ENCODE results near the gene LCLAT1. TPM values are rescaled to one million over a fixed set of nuclear protein-coding genes. Genes with fewer than 3 reads are reported as not detected.

Gene LCLAT1
- total RNA-seq, 1 experiment from 2014 or later: 36.0 TPM

GRCh38 chr2:30673127-30673526 is 226.1 kb downstream of the LCLAT1 start:
- ChIA-PET CTCF (no interaction called here), POLR2A (no interaction called here)
- H3K27me3 ChIP-seq (ENCODE audit: control insufficient read depth, insufficient read depth, low read length): peaks cover 2% of the 10 kb centered on the region; the same call in 1 of the 2 replicates
- no peak for DNase-seq (ENCODE audit: low read depth, low spot score)
- H3K27ac ChIP-seq (ENCODE audit: low read length): no peak overlapping the region
- ATAC-seq: no peak
- no peaks in the 10 kb centered on the region for H3K9me3 ChIP-seq (ENCODE audit: control insufficient read depth, insufficient read depth, low read depth, low read length)
- in situ Hi-C loops (cut with HindIII; ENCODE audit: low pct_unique_long_range_greater_than_20kb, low sequenced_read_pairs): no loop called here
- TF ChIP-seq SIN3A (IDR thresholded peaks at IDR 0.05; ENCODE audit: borderline replicate concordance, insufficient read depth, low read depth, low read length) (no peak), POLR2AphosphoS5 (IDR thresholded peaks at IDR 0.05; ENCODE audit: low read depth, low read length) (no peak)
- intact Hi-C loops (cut with micrococcal nuclease; ENCODE audit: unreplicated experiment): no loop called here
- BruUV-seq (replicated peaks): no TSS peak
- no peak overlapping the region for H3K4me3 ChIP-seq (ENCODE audit: low read depth in 2 of 2, low read length in 2 of 2)
- H3K4me1 ChIP-seq (ENCODE audit: control insufficient read depth, insufficient read depth, low read length): no peaks in the 10 kb centered on the region
- no peaks in the 10 kb centered on the region for H3K36me3 ChIP-seq (ENCODE audit: control insufficient read depth, insufficient read depth, low read length)

GRCh38 chr2:30675758-30676157 is 228.7 kb downstream of the LCLAT1 start:
- POLR2A ChIA-PET: no interaction called here
- BruUV-seq (replicated peaks): no TSS peak
- Histone ChIP-seq H3K36me3 (ENCODE audit: control insufficient read depth, insufficient read depth, low read length) (no peaks in the 10 kb centered on the region), H3K4me3 (ENCODE audit: low read depth in 2 of 2, low read length in 2 of 2) (no peak overlapping the region), H3K9me3 (ENCODE audit: control insufficient read depth, insufficient read depth, low read depth, low read length) (no peaks in the 10 kb centered on the region), H3K27ac (ENCODE audit: low read length) (no peak overlapping the region), H3K27me3 (ENCODE audit: control insufficient read depth, insufficient read depth, low read length) (peaks cover 2% of the 10 kb centered on the region; the same call in 1 of the 2 replicates), H3K4me1 (ENCODE audit: control insufficient read depth, insufficient read depth, low read length) (no peaks in the 10 kb centered on the region)
- ATAC-seq (no peak), DNase-seq (ENCODE audit: low read depth, low spot score) (no peak)
- in situ Hi-C loops (cut with HindIII; ENCODE audit: low pct_unique_long_range_greater_than_20kb, low sequenced_read_pairs): no loop called here
- CTCF ChIA-PET: no interaction called here
- TF ChIP-seq TCF7L2 (IDR thresholded peaks at IDR 0.05; ENCODE audit: low read depth, low read length): no peak
- TF ChIP-seq SIN3A (IDR thresholded peaks at IDR 0.05; ENCODE audit: borderline replicate concordance, insufficient read depth, low read depth, low read length): no peak
- no peak for TF ChIP-seq REST (IDR thresholded peaks at IDR 0.05; ENCODE audit: insufficient read depth in 1 of 2, low read depth in 2 of 2, low read length in 1 of 2)
- TF ChIP-seq, protein P1, sequence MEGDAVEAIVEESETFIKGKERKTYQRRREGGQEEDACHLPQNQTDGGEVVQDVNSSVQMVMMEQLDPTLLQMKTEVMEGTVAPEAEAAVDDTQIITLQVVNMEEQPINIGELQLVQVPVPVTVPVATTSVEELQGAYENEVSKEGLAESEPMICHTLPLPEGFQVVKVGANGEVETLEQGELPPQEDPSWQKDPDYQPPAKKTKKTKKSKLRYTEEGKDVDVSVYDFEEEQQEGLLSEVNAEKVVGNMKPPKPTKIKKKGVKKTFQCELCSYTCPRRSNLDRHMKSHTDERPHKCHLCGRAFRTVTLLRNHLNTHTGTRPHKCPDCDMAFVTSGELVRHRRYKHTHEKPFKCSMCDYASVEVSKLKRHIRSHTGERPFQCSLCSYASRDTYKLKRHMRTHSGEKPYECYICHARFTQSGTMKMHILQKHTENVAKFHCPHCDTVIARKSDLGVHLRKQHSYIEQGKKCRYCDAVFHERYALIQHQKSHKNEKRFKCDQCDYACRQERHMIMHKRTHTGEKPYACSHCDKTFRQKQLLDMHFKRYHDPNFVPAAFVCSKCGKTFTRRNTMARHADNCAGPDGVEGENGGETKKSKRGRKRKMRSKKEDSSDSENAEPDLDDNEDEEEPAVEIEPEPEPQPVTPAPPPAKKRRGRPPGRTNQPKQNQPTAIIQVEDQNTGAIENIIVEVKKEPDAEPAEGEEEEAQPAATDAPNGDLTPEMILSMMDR (IDR thresholded peaks at IDR 0.05): no peak
- no peak for TF ChIP-seq POLR2AphosphoS5 (IDR thresholded peaks at IDR 0.05; ENCODE audit: low read depth, low read length)
- intact Hi-C loops (cut with micrococcal nuclease; ENCODE audit: unreplicated experiment): no loop called here

GRCh38 chr2:30677231-30677630 is 230.2 kb downstream of the LCLAT1 start:
- in situ Hi-C loops (cut with HindIII; ENCODE audit: low pct_unique_long_range_greater_than_20kb, low sequenced_read_pairs): no loop called here
- no peak overlapping the region for H3K27ac ChIP-seq (ENCODE audit: low read length)
- no TSS peak for BruUV-seq (replicated peaks)
- no peaks in the 10 kb centered on the region for H3K4me1 ChIP-seq (ENCODE audit: control insufficient read depth, insufficient read depth, low read length)
- ChIA-PET POLR2A (no interaction called here), CTCF (interaction anchor here (0.6 kb wide), 1 partner anchor 1534 kb away, joined by 3 read pairs; no protein-coding TSS in a partner anchor)
- H3K4me3 ChIP-seq (ENCODE audit: low read depth in 2 of 2, low read length in 2 of 2): no peak overlapping the region
- no peak for ATAC-seq
- no peaks in the 10 kb centered on the region for H3K9me3 ChIP-seq (ENCODE audit: control insufficient read depth, insufficient read depth, low read depth, low read length)
- no peak for DNase-seq (ENCODE audit: low read depth, low spot score)
- peaks cover 2% of the 10 kb centered on the region; the same call in 1 of the 2 replicates for H3K27me3 ChIP-seq (ENCODE audit: control insufficient read depth, insufficient read depth, low read length)
- H3K36me3 ChIP-seq (ENCODE audit: control insufficient read depth, insufficient read depth, low read length): no peaks in the 10 kb centered on the region
- no peak for TF ChIP-seq REST (IDR thresholded peaks at IDR 0.05; ENCODE audit: insufficient read depth in 1 of 2, low read depth in 2 of 2, low read length in 1 of 2)
- intact Hi-C loops (cut with micrococcal nuclease; ENCODE audit: unreplicated experiment): no loop called here
